Measurements from ENCODE around the gene ALAD.
A peak's percentile ranks its signal among the peaks of the same experiment; 100 is the strongest.

Gene ALAD

GRCh38 chr9:113343732-113344231 is 57.3 kb downstream of the ALAD start:
- DNase-seq: no peak

GRCh38 chr9:113341712-113342410 is 59.2 kb downstream of the ALAD start:
- DNase-seq: no peak

- DNase-seq: peak; percentile 77
Measured at GRCh38 chr9:113340011-113340699, 60.9 kb downstream of the ALAD start, which contains the start of gene WDR31. Gene WDR31, minus strand, starts transcription at chr9:113340275. Its CDS starts 8,253 bp downstream, at chr9:113332022.

- no peak for DNase-seq
Measured at GRCh38 chr9:113337714-113338113, 63.4 kb downstream of the ALAD start.

Data from activated effector memory CD4-positive, alpha-beta T cell treated with Interleukin-2 at 50 U/mL for 16 hours (primary cell).